A549 (cell line): Measurements from ENCODE around the gene LY6G5B. TPM values are rescaled to one million over a fixed set of nuclear protein-coding genes. Genes with fewer than 3 reads are reported as not detected.

Experiments used
- ATAC-seq, 2 experiments: fragments of 200-7000 bp in 1 of 2; fragments of >200 bp in 1 of 2; cut with Nextera tagmentation in 1 of 2; cut with Tn5 transposase in 1 of 2; 3 replicates each; pipeline versions ENCODE4 v1.8.0 to v1.9.1; 2018 to 2020; ENCODE audit warnings: mild to moderate bottlenecking in 1 of 2, moderate library complexity in 1 of 2
- CTCF ChIA-PET: fragments of 300-600 bp; sonication (Branson Sonifier 250); formaldehyde crosslinking; extraction: SDS; loops from one replicate; lab custom pipeline; 2021; ENCODE audit warnings: antibody characterized with exemption, inconsistent platforms; lab: Yijun Ruan, JAX
- POLR2A ChIA-PET: fragments of 350-600 bp; formaldehyde crosslinking; extraction: SDS; loops from one replicate; lab custom pipeline; 2021; ENCODE audit warnings: antibody characterized with exemption, inconsistent platforms; lab: Yijun Ruan, JAX
- DNase-seq, 2 experiments: peaks; one replicate each; pipeline versions ENCODE4 v3.0.0 to v3.0.0-alpha.2; 2011 to 2016; ENCODE audit warnings: low read depth in 1 of 2, low spot score in 1 of 2
- FAIRE-seq: peaks from 2 replicates; lab custom pipeline; 2011; peaks lifted over from hg19 to GRCh38; lab: Jason Lieb, UNC
- H3K27ac ChIP-seq, 2 experiments: fragments of >200 bp; sonication (Bioruptor Twin); formaldehyde crosslinking; 3 replicates each; pipeline ENCODE4 v1.5.1; 2016 to 2017
- H3K4me1 ChIP-seq: fragments of >200 bp; sonication (Bioruptor Twin); formaldehyde crosslinking; 3 replicates; pipeline ENCODE4 v1.6.1; 2016
- H3K4me2 ChIP-seq: fragments of >200 bp; sonication (Bioruptor Twin); formaldehyde crosslinking; 3 replicates; pipeline ENCODE4 v1.6.1; 2016
- H3K4me3 ChIP-seq: fragments of >200 bp; sonication (Bioruptor Twin); formaldehyde crosslinking; 3 replicates; pipeline ENCODE4 v1.5.1; 2016
- H3K9me3 ChIP-seq: fragments of >200 bp; sonication (Bioruptor Twin); formaldehyde crosslinking; 3 replicates; pipeline ENCODE4 v1.6.1; 2016
- ATOH8 ChIP-seq: fragments of 250-450 bp; sonication (Bioruptor Pico); IDR thresholded peaks from 2 replicates; pipeline ENCODE4 v1.5.0; 2020; ENCODE audit warnings: low read depth, mild to moderate bottlenecking, moderate library complexity
- BCL3 ChIP-seq: fragments of >200 bp; sonication (Bioruptor Twin); formaldehyde crosslinking; IDR thresholded peaks from 3 replicates; pipeline ENCODE4 v1.6.1; 2016
- CBX8 ChIP-seq: fragments of 200-600 bp; sonication (generic); IDR thresholded peaks from 2 replicates; pipeline ENCODE4 v1.6.1; 2016
- E2F6 ChIP-seq: IDR thresholded peaks from 2 replicates; pipeline ENCODE4 v1.6.1; 2012; ENCODE audit warnings: low read depth, borderline replicate concordance
- EHF ChIP-seq: fragments of 250-450 bp; sonication (Bioruptor Pico); IDR thresholded peaks from 2 replicates; pipeline ENCODE4 v1.5.0; 2020; ENCODE audit warnings: mild to moderate bottlenecking
- EP300 ChIP-seq, 2 experiments: fragments of >200 bp; sonication (Bioruptor Twin); formaldehyde crosslinking; IDR thresholded peaks; 2 replicates in 1 of 2; 3 replicates in 1 of 2; pipeline ENCODE4 v1.6.1; 2016 to 2017
- ESRRA ChIP-seq: fragments of 150-350 bp; IDR thresholded peaks from 2 replicates; pipeline ENCODE4 v1.6.1; 2014; ENCODE audit warnings: mild to moderate bottlenecking, low read length, borderline replicate concordance
- FOSB ChIP-seq: fragments of 250-450 bp; sonication (Bioruptor Pico); IDR thresholded peaks from 2 replicates; pipeline ENCODE4 v1.5.0; 2020; ENCODE audit warnings: mild to moderate bottlenecking, moderate library complexity
- FOXS1 ChIP-seq: fragments of 250-450 bp; sonication (Bioruptor Pico); IDR thresholded peaks from 2 replicates; pipeline ENCODE4 v1.5.0; 2020; ENCODE audit warnings: mild to moderate bottlenecking, moderate library complexity
- HDAC2 ChIP-seq: fragments of 200-600 bp; sonication (generic); IDR thresholded peaks from 2 replicates; pipeline ENCODE4 v1.6.1; 2016
- HES2 ChIP-seq: fragments of >200 bp; sonication (Bioruptor Twin); formaldehyde crosslinking; IDR thresholded peaks from 2 replicates; pipeline ENCODE4 v1.6.1; 2016
- KDM1A ChIP-seq: fragments of 200-600 bp; sonication (generic); IDR thresholded peaks from 2 replicates; pipeline ENCODE4 v1.6.1; 2016; ENCODE audit warnings: low read depth, mild to moderate bottlenecking
- MAX ChIP-seq: IDR thresholded peaks from 2 replicates; pipeline ENCODE4 v1.6.1; 2012
- MAZ ChIP-seq: fragments of 150-350 bp; IDR thresholded peaks from 2 replicates; pipeline ENCODE4 v1.6.1; 2014; ENCODE audit warnings: antibody characterized with exemption, low read depth, low read length, borderline replicate concordance
- MYC ChIP-seq: IDR thresholded peaks from 2 replicates; pipeline ENCODE4 v1.6.1; 2012; ENCODE audit warnings: mild to moderate bottlenecking, inconsistent platforms, low read length, improper control_type of control experiment, borderline replicate concordance
- NFE2L2 ChIP-seq: fragments of 150-350 bp; conservative IDR thresholded peaks from 2 replicates; pipeline ENCODE4 v1.6.1; 2014; ENCODE audit warnings: low read length
- PHF8 ChIP-seq: fragments of 200-600 bp; sonication (generic); IDR thresholded peaks from 2 replicates; pipeline ENCODE4 v1.6.1; 2016; ENCODE audit warnings: low read depth, mild to moderate bottlenecking, antibody characterized with exemption, moderate library complexity, borderline replicate concordance
- POLR2A ChIP-seq: IDR thresholded peaks from 2 replicates; pipeline ENCODE4 v1.6.1; 2012; ENCODE audit warnings: mild to moderate bottlenecking, low read length
- POLR2AphosphoS2 ChIP-seq: conservative IDR thresholded peaks from 2 replicates; pipeline ENCODE4 v1.6.1; 2012; ENCODE audit warnings: low read length, improper control_type of control experiment, inconsistent platforms
- RCOR1 ChIP-seq: fragments of 150-350 bp; IDR thresholded peaks from 2 replicates; pipeline ENCODE4 v1.6.1; 2014; ENCODE audit warnings: antibody characterized with exemption, low read length, low read depth
- RFX5 ChIP-seq: fragments of 450-650 bp; IDR thresholded peaks from 2 replicates; pipeline ENCODE4 v1.7.1; 2014; ENCODE audit warnings: antibody characterized with exemption, mild to moderate bottlenecking, moderate library complexity
- RNF2 ChIP-seq: fragments of 200-600 bp; sonication (generic); IDR thresholded peaks from 2 replicates; pipeline ENCODE4 v1.6.1; 2016; ENCODE audit warnings: low read depth, mild to moderate bottlenecking, antibody characterized with exemption, moderate library complexity, borderline replicate concordance
- SREBF2 ChIP-seq: fragments of 450-650 bp; IDR thresholded peaks from 2 replicates; pipeline ENCODE4 v1.6.1; 2014; ENCODE audit warnings: mild to moderate bottlenecking, moderate library complexity
- ZC3H11A ChIP-seq: fragments of 450-650 bp; IDR thresholded peaks from 2 replicates; pipeline ENCODE4 v1.6.1; 2014; ENCODE audit warnings: antibody characterized with exemption, mild to moderate bottlenecking
- ZNF302 ChIP-seq: fragments of 250-450 bp; sonication (Bioruptor Pico); IDR thresholded peaks from 2 replicates; pipeline ENCODE4 v1.9.0; 2021; ENCODE audit warnings: inconsistent platforms, mild to moderate bottlenecking, moderate library complexity
- WGBS: methylation state at CpG from one replicate; pipeline ENCODE4 v1.1.6; 2017; ENCODE audit errors: missing lambda C conversion rate; 5-methylcytosine and 5-hydroxymethylcytosine counted together
- polyA plus RNA-seq, 4 experiments: library from polyadenylated mRNA; depleted of rRNA in 3 of 4; stranded (reverse); fragments of >200 nt; fragmentation: RNase III in 1 of 4; extraction: RNeasy Plus Mini Kit Qiagen cat#74134 plus additional on column Dnase treatment in 1 of 4; gene quantifications; 2 replicates in 3 of 4; 3 replicates in 1 of 4; pipeline ENCODE4 v1.2.3, GENCODE V29; 2011 to 2017

LY6G5B gene
- polyA plus RNA-seq, 2 of the 4 experiments (the other 2 are of a cell fraction), result 5.9 to 9.9 TPM

- WGBS, result 2% methylated on average over 15 of the region's 15 CpGs
- Histone ChIP-seq H3K9me3 (no peaks in the 10 kb centered on the region), H3K4me1 (peaks cover 15% of the 10 kb centered on the region), H3K27ac (peak overlapping the region; percentile 99), H3K4me2 (peak overlapping the region; percentile 99), H3K4me3 (peak overlapping the region; percentile 81)
- CTCF ChIA-PET, result interaction anchor here (1.0 to 1.7 kb wide), 3 partner anchors 23 to 151 kb away, joined by 3 to 6 read pairs (median 3); no protein-coding TSS in a partner anchor
- TF ChIP-seq SREBF2, result no peak
- no peak for TF ChIP-seq ZC3H11A
- no peak for TF ChIP-seq RFX5
- TF ChIP-seq RNF2, result no peak
- no peak for TF ChIP-seq HES2
- no peak for TF ChIP-seq MAZ
- TF ChIP-seq E2F6, result no peak
- TF ChIP-seq HDAC2, result no peak
- TF ChIP-seq KDM1A, result no peak
- no peak for TF ChIP-seq MYC
- no peak for TF ChIP-seq ATOH8 (CRISPR knock-in tag)
- no peak for TF ChIP-seq POLR2A
- no peak for TF ChIP-seq EHF (CRISPR knock-in tag)
- no peak for TF ChIP-seq MAX
- no peak for TF ChIP-seq FOSB (CRISPR knock-in tag)
- no peak for TF ChIP-seq CBX8
- TF ChIP-seq ESRRA, result no peak
- TF ChIP-seq PHF8, result no peak
- POLR2A ChIA-PET, result interaction anchor here (1.2 to 1.3 kb wide), 2 partner anchors 12 to 18 kb away, joined by 3 to 4 read pairs; no protein-coding TSS in a partner anchor
- ATAC-seq, result no peak
- no peak for DNase-seq
- no peak for FAIRE-seq
These were observed 48.3 kb upstream of the LY6G5B start for GRCh38 chr6:31621320-31621939.

GRCh38 chr6:31621991-31622390 is 47.8 kb upstream of the LY6G5B start:
- ATAC-seq (no peak), DNase-seq (no peak), FAIRE-seq (no peak)
- peak overlapping the region; percentile 99 for H3K4me2 ChIP-seq
- 2% methylated on average over 3 of the region's 4 CpGs for WGBS
- ChIA-PET CTCF (interaction anchor here (0.8 to 1.7 kb wide), 4 partner anchors 14 to 150 kb away, joined by 3 to 6 read pairs (median 4); no protein-coding TSS in a partner anchor), POLR2A (interaction anchor here (1.2 to 1.3 kb wide), 2 partner anchors 11 to 17 kb away, joined by 3 to 4 read pairs; no protein-coding TSS in a partner anchor)
- H3K9me3 ChIP-seq, result no peaks in the 10 kb centered on the region
- peaks cover 15% of the 10 kb centered on the region for H3K4me1 ChIP-seq
- no peak for TF ChIP-seq BCL3
- no peak for TF ChIP-seq EP300 (IDR thresholded peaks at IDR 0.05)
- H3K27ac ChIP-seq, result peak overlapping the region; percentile 99
- peak overlapping the region; percentile 81 for H3K4me3 ChIP-seq

GRCh38 chr6:31622684-31623091 is 47.1 kb upstream of the LY6G5B start:
- Histone ChIP-seq H3K9me3 (no peaks in the 10 kb centered on the region), H3K4me1 (peaks cover 15% of the 10 kb centered on the region), H3K27ac (peak overlapping the region in 1 of 2 experiments; percentile 99; a peak in 3 of 6 replicates), H3K4me2 (peak overlapping the region; percentile 99), H3K4me3 (peak overlapping the region; percentile 81; the same call in 1 of the 3 replicates)
- FAIRE-seq (no peak), ATAC-seq (no peak), DNase-seq (no peak)
- TF ChIP-seq EHF (CRISPR knock-in tag), result no peak
- no peak for TF ChIP-seq ZC3H11A
- no peak for TF ChIP-seq ZNF302
- TF ChIP-seq CBX8, result no peak
- no peak for TF ChIP-seq POLR2AphosphoS2
- no peak for TF ChIP-seq NFE2L2
- no peak for TF ChIP-seq MYC
- TF ChIP-seq RCOR1, result no peak
- no peak for TF ChIP-seq FOXS1
- TF ChIP-seq KDM1A, result no peak
- 93% methylated on average over 10 of the region's 10 CpGs for WGBS
- CTCF ChIA-PET, result interaction anchor here (0.8 to 1.7 kb wide), 4 partner anchors 10 to 42 kb away, joined by 3 to 6 read pairs (median 4); no protein-coding TSS in a partner anchor
- POLR2A ChIA-PET, result interaction anchor here (0.7 to 1.2 kb wide), 2 partner anchors 10 to 17 kb away, joined by 3 to 7 read pairs; no protein-coding TSS in a partner anchor
